ENCODE measurements around the gene GAGE2A. TPM values are rescaled to one million over a fixed set of nuclear protein-coding genes. Genes with fewer than 3 reads are reported as not detected.
"Not testable (repeated sequence)": the region's sequence is repeated elsewhere in the genome, so short reads cannot be mapped to it uniquely, and the experiment has no call there.

GAGE2A gene
- total RNA-seq = not detected

DNA sequence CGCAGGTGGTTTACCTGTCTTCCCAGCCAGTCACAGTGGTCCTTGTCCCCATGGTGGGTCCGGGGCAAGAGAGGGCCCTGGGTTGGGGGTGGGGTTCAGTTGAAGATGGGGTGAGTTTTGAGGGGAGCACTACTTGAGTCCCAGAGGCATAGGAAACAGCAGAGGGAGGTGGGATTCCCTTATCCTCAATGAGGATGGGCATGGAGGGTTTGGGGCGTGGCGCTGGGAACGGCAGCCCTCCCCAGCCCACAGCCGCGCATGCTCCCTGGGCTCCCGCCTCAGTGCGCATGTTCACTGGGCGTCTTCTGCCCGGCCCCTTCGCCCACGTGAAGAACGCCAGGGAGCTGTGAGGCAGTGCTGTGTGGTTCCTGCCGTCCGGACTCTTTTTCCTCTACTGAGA, at the start of gene GAGE2A:
Gene GAGE2A, plus strand, starts transcription at position 301 of the 400 bp plus-strand sequence. CDS start 1,155 bp downstream, outside the sequence.
- ATAC-seq; intact Hi-C loops (cut with DNase I); DNase-seq (ENCODE audit: low spot score): not testable (repeated sequence)

GRCh38 chrX:49541433-49541832, 47.9 kb upstream of the GAGE2A start, which contains the start of gene GAGE12D:
Gene GAGE12D (plus strand): TSS chrX:49541733. CDS start chrX:49542888, 1,155 bp downstream.
- ATAC-seq; intact Hi-C loops (cut with DNase I): not testable (repeated sequence)

GRCh38 chrX:49550989-49551388, 38.3 kb upstream of the GAGE2A start, which contains the start of gene GAGE12E:
Gene GAGE12E (plus strand): TSS chrX:49551289. CDS start chrX:49552444, 1,155 bp downstream.
- DNase-seq (ENCODE audit: low spot score); intact Hi-C loops (cut with DNase I); ATAC-seq: not testable (repeated sequence)

More at GRCh38 chrX:49541433-49541832, 47.9 kb upstream of the GAGE2A start, which contains the start of gene GAGE12D:
- DNase-seq (ENCODE audit: low spot score) = not testable (repeated sequence)

DNA sequence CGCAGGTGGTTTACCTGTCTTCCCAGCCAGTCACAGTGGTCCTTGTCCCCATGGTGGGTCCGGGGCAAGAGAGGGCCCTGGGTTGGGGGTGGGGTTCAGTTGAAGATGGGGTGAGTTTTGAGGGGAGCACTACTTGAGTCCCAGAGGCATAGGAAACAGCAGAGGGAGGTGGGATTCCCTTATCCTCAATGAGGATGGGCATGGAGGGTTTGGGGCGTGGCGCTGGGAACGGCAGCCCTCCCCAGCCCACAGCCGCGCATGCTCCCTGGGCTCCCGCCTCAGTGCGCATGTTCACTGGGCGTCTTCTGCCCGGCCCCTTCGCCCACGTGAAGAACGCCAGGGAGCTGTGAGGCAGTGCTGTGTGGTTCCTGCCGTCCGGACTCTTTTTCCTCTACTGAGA, 28.8 kb upstream of the GAGE2A start, which contains the start of gene GAGE12F:
Gene GAGE12F, plus strand, starts transcription at position 301 of the 400 bp plus-strand sequence. CDS start 1,155 bp downstream, outside the sequence.
- DNase-seq (ENCODE audit: low spot score); ATAC-seq: not testable (repeated sequence)

GRCh38 chrX:49568728-49569127, 20.6 kb upstream of the GAGE2A start:
- intact Hi-C loops (cut with DNase I); DNase-seq (ENCODE audit: low spot score); ATAC-seq: not testable (repeated sequence)

More for the DNA sequence above, 28.8 kb upstream of the GAGE2A start, which contains the start of gene GAGE12F:
- intact Hi-C loops (cut with DNase I) = not testable (repeated sequence)

DNA sequence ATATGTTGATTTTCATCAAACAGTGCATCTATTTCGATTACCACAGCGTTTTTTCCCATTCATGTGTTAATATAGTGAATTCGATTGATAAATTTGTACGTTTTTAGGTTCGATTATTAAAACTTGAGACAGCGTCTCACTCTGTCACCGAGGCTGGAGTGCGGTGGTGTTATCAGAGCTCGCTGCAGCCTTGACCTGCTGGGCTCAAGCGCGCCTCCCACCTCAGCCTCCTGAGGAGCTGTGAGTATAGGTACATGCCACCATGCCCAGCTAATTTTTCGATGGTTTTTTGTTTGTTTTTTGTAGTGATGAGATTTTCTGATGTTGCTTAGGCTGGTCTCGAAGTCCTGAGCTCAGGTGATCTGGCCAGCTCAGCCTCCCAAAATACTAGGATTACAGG, 20.1 kb upstream of the GAGE2A start:
- ATAC-seq; DNase-seq (ENCODE audit: low spot score); intact Hi-C loops (cut with DNase I): not testable (repeated sequence)

GRCh38 chrX:49570100-49570499, 19.2 kb upstream of the GAGE2A start, which contains the start of gene GAGE12G:
Gene GAGE12G (plus strand): TSS chrX:49570400. CDS start chrX:49571555, 1,155 bp downstream.
- ATAC-seq; DNase-seq (ENCODE audit: low spot score); intact Hi-C loops (cut with DNase I): not testable (repeated sequence)

- ATAC-seq; DNase-seq (ENCODE audit: low spot score); intact Hi-C loops (cut with DNase I): not testable (repeated sequence)
These were observed 9.6 kb upstream of the GAGE2A start, which contains the start of gene GAGE12H for GRCh38 chrX:49579649-49580048. Gene GAGE12H (plus strand): TSS chrX:49579949. CDS start chrX:49581104, 1,155 bp downstream.

- intact Hi-C loops (cut with DNase I) = not testable (repeated sequence)
These were observed 628 bp downstream of the GAGE2A start for GRCh38 chrX:49589769-49590478.

GRCh38 chrX:49590488-49590887, 1.2 kb downstream of the GAGE2A start:
- ATAC-seq; intact Hi-C loops (cut with DNase I); DNase-seq (ENCODE audit: low spot score): not testable (repeated sequence)

More at GRCh38 chrX:49589769-49590478, 628 bp downstream of the GAGE2A start:
- ATAC-seq = not testable (repeated sequence)
- peak; percentile 78 for DNase-seq (ENCODE audit: low spot score)

DNA sequence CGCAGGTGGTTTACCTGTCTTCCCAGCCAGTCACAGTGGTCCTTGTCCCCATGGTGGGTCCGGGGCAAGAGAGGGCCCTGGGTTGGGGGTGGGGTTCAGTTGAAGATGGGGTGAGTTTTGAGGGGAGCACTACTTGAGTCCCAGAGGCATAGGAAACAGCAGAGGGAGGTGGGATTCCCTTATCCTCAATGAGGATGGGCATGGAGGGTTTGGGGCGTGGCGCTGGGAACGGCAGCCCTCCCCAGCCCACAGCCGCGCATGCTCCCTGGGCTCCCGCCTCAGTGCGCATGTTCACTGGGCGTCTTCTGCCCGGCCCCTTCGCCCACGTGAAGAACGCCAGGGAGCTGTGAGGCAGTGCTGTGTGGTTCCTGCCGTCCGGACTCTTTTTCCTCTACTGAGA, 9.4 kb downstream of the GAGE2A start, which contains the start of gene GAGE1:
Gene GAGE1, plus strand, starts transcription at position 301 of the 400 bp plus-strand sequence. CDS start 1,155 bp downstream, outside the sequence.
- intact Hi-C loops (cut with DNase I) = not testable (repeated sequence)

GRCh38 chrX:49610718-49611310, 21.5 kb downstream of the GAGE2A start:
- intact Hi-C loops (cut with DNase I) = no loop called here
- DNase-seq (ENCODE audit: low spot score) (no peak), ATAC-seq (no peak)

More for the DNA sequence above, 9.4 kb downstream of the GAGE2A start, which contains the start of gene GAGE1:
- DNase-seq (ENCODE audit: low spot score); ATAC-seq: not testable (repeated sequence)

- intact Hi-C loops (cut with DNase I) = no loop called here
- no peak for DNase-seq (ENCODE audit: low spot score)
- no peak for ATAC-seq
These were observed 29.3 kb downstream of the GAGE2A start for GRCh38 chrX:49618574-49618973.

DNA sequence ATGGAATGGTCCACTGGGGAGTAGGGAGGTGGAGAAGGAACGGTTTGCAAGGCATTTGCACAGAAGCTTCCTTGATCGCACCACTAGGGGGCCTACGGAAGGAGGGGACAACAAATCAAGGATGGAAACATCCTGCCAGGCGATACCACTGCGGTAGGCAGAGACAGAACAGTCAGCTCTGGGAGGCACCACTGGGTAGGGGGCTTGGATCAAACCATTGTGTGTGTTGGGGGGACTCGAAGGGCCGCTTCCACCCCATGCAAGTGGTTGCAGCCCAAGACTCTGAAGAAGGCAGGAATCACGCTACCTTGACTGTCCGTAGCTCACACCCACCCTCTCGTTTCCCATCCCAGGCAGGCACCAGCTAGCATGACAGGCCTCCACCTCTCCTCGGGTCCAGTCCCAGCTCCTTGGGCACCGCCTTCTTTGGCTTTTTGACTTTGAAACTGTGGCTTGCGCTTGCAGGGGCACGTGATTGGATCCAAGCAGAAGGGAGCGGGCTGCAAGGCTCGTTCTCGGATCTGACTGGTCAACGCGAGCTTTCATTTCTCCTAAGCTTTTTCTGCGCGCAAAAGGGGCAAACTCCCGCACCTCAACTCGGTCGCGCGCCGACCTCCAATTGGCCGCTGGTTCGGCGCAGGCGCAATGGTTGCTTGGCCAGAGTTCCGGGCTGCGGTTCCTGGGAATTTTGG, 37.9 kb downstream of the GAGE2A start:
- no peak for ATAC-seq
- no peak for DNase-seq (ENCODE audit: low spot score)
- intact Hi-C loops (cut with DNase I) = no loop called here

DNA sequence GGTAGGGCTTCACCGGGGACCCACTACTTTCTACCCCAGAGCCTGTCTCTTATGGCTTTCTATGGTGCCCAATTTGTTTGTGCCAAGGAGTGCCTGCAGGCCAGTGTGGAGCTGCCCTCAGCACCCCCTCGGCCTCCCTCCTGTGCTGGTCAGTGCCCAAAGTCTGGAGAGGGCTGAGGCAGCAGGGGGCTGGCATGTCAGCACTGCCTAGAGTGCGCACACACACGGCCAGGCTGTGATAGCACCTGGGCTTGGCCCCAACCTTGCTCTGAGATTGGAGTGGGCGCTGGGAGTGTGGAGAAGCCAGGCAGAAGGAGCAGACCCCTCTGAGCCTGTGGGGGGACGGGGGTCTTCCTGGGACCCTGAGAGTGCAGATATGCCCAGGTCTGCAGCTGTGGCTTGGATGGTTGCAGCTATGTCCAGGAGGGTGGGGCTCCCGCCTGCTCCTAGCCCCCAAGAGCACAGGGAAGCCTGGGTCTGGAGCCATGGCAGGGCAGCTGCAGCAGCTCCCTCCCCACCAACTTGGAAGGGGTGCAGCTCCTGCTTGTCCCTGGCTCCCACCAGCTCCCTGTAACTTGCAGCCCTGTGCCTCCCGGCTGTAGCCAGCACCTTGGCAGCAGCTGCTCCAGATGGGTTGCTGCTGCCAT, 55.8 kb downstream of the GAGE2A start:
- DNase-seq (ENCODE audit: low spot score) (no peak), ATAC-seq (no peak)

More for the DNA sequence above, 55.8 kb downstream of the GAGE2A start:
- intact Hi-C loops (cut with DNase I) = no loop called here
